ENCODE results near the gene SOCS6. TPM values are rescaled to one million over a fixed set of nuclear protein-coding genes. Genes with fewer than 3 reads are reported as not detected.

Gene SOCS6
- total and polyA plus RNA-seq, 8 donors = 18.0 to 26.6 (median 22.3) TPM

GRCh38 chr18:70321616-70322015 is 32.8 kb downstream of the SOCS6 start:
- Histone ChIP-seq H3K4me3 (no peak overlapping the region), H3K9me3 (no peaks in the 10 kb centered on the region), H3K4me1 (no peaks in the 10 kb centered on the region), H3K27me3 (no peaks in the 10 kb centered on the region), H3K27ac (no peak overlapping the region), H3K36me3 (peaks cover 0 to 21% of the 10 kb centered on the region in 2 donors)
- ATAC-seq = no peak
- intact Hi-C loops (cut with DNase I) = no loop called here
- TF ChIP-seq CTCF (IDR thresholded peaks at IDR 0.05) = no peak
- no peak for DNase-seq

- H3K27me3 ChIP-seq = no peaks in the 10 kb centered on the region
- H3K27ac ChIP-seq = no peak overlapping the region
- no peaks in the 10 kb centered on the region for H3K9me3 ChIP-seq
- ATAC-seq (no peak), DNase-seq (no peak)
- no peaks in the 10 kb centered on the region for H3K4me1 ChIP-seq
- no peak overlapping the region for H3K4me3 ChIP-seq
- intact Hi-C loops (cut with DNase I) = no loop called here
- H3K36me3 ChIP-seq = peaks cover 0 to 21% of the 10 kb centered on the region in 2 donors
- no peak for TF ChIP-seq CTCF (IDR thresholded peaks at IDR 0.05)
Measured at GRCh38 chr18:70322385-70322784, 33.5 kb downstream of the SOCS6 start.

- no peak for ATAC-seq
- H3K27me3 ChIP-seq = no peaks in the 10 kb centered on the region
- peaks cover 0 to 21% of the 10 kb centered on the region in 2 donors for H3K36me3 ChIP-seq
- peak in 1 of 4 donors; percentile 12 for DNase-seq
- no peak overlapping the region for H3K4me3 ChIP-seq
- H3K4me1 ChIP-seq = no peaks in the 10 kb centered on the region
- no peaks in the 10 kb centered on the region for H3K9me3 ChIP-seq
- H3K27ac ChIP-seq = no peak overlapping the region
- intact Hi-C loops (cut with DNase I) = no loop called here
- TF ChIP-seq CTCF (IDR thresholded peaks at IDR 0.05) = no peak
Measured at GRCh38 chr18:70322928-70323327, 34.1 kb downstream of the SOCS6 start.

- intact Hi-C loops (cut with DNase I) = no loop called here
- no peak for ATAC-seq
Measured at GRCh38 chr18:70324897-70325296, 36.1 kb downstream of the SOCS6 start.

GRCh38 chr18:70326255-70326654 is 37.4 kb downstream of the SOCS6 start:
- Histone ChIP-seq H3K36me3 (peaks cover 0 to 21% of the 10 kb centered on the region in 2 donors), H3K27me3 (no peaks in the 10 kb centered on the region), H3K9me3 (no peaks in the 10 kb centered on the region), H3K4me1 (no peaks in the 10 kb centered on the region), H3K27ac (no peak overlapping the region), H3K4me3 (no peak overlapping the region)
- intact Hi-C loops (cut with DNase I) = no loop called here
- TF ChIP-seq CTCF (IDR thresholded peaks at IDR 0.05) = no peak
- DNase-seq (no peak), ATAC-seq (no peak)

More at GRCh38 chr18:70324897-70325296, 36.1 kb downstream of the SOCS6 start:
- TF ChIP-seq CTCF (IDR thresholded peaks at IDR 0.05) = no peak
- peaks cover 0 to 21% of the 10 kb centered on the region in 2 donors for H3K36me3 ChIP-seq
- DNase-seq = peak in 1 of 4 donors; percentile 60
- H3K4me3 ChIP-seq = no peak overlapping the region
- no peaks in the 10 kb centered on the region for H3K9me3 ChIP-seq
- H3K27ac ChIP-seq = no peak overlapping the region
- H3K4me1 ChIP-seq = no peaks in the 10 kb centered on the region
- H3K27me3 ChIP-seq = no peaks in the 10 kb centered on the region

Data from left lung (tissue), 10 donors.